GM10266 (cell line): Measurements from ENCODE around the gene REV3L.

Experiments
- DNase-seq: peaks from one replicate; pipeline ENCODE4 v3.0.0; 2012; ENCODE audit errors: extremely low spot score
- TF ChIP-seq, protein P1 (sequence below): IDR thresholded peaks from 2 replicates; pipeline ENCODE4 v1.5.1; 2012; ENCODE audit warnings: mild to moderate bottlenecking, low read depth; ENCODE audit not compliant: control insufficient read depth, insufficient read depth; ENCODE audit errors: missing control alignments

The REV3L gene

DNA sequence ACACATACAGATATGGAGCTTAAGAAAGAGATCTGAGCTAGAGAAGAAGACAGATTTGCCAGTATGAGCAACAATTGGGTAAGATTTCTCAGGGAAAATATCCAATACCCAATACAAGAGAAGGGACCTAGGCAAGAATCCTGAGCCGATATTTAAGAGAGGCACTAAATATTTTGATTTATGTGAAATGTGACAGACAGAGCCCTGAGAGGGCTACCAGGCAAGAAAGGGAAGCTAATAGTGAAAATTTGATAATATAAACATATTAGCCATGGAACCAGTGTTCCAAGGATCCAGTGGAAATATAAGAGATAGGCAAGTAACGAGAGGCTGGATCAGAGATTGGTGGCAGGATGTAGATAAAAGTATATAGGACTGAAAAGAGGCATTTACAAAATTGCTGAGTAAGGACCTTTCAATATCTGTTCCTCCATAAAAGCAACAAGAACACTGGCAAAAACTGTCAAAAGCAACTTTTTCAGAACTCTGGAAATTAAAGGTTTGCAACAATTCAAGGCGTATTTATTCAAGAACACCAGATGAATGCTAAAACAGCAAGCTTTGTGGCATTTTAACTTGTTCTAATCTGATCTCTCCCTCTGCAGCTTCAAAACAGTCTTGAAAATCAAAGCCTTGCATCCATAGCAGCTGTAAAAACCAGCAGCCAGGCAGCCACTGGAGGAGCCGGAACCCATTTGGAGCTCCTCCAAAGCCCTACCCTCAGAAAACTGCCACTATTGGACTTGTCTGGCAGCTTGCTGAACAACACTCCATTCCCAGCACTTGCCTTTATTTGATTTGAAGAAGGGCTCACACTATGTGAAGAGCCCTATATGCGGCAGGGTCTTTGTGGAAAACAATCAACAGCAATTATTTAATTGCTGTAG is 58.8 kb downstream of the REV3L start:
- no peak for DNase-seq
- TF ChIP-seq, protein P1, sequence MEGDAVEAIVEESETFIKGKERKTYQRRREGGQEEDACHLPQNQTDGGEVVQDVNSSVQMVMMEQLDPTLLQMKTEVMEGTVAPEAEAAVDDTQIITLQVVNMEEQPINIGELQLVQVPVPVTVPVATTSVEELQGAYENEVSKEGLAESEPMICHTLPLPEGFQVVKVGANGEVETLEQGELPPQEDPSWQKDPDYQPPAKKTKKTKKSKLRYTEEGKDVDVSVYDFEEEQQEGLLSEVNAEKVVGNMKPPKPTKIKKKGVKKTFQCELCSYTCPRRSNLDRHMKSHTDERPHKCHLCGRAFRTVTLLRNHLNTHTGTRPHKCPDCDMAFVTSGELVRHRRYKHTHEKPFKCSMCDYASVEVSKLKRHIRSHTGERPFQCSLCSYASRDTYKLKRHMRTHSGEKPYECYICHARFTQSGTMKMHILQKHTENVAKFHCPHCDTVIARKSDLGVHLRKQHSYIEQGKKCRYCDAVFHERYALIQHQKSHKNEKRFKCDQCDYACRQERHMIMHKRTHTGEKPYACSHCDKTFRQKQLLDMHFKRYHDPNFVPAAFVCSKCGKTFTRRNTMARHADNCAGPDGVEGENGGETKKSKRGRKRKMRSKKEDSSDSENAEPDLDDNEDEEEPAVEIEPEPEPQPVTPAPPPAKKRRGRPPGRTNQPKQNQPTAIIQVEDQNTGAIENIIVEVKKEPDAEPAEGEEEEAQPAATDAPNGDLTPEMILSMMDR: no peak

DNA sequence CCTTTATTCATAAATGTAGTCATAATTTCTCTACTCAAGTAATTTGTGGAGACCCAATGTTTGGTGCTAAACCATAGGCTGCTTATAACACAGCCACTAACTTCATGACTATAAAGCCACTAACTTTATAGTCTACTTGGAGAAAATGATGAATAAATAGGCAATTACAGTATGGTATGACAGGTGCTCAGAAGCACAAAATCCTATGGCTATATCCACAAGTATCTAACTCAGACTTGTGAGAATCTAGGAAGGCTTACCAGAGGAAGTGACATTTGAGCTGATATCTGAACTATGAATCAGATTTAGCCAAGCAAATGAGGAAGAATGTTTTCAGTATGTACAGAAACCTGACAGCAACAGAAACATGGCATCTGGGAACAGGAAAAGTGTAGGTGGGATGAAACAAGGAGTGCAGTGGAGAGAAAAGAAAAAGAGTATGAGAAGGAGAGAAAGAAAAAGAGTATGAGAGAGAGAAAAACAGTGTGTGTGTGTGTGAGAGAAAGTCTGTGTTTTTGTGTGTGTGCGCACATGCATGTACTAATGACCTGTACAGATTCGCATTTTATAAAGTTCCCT is 59.9 kb downstream of the REV3L start:
- TF ChIP-seq, protein P1: no peak
- DNase-seq: no peak

DNA sequence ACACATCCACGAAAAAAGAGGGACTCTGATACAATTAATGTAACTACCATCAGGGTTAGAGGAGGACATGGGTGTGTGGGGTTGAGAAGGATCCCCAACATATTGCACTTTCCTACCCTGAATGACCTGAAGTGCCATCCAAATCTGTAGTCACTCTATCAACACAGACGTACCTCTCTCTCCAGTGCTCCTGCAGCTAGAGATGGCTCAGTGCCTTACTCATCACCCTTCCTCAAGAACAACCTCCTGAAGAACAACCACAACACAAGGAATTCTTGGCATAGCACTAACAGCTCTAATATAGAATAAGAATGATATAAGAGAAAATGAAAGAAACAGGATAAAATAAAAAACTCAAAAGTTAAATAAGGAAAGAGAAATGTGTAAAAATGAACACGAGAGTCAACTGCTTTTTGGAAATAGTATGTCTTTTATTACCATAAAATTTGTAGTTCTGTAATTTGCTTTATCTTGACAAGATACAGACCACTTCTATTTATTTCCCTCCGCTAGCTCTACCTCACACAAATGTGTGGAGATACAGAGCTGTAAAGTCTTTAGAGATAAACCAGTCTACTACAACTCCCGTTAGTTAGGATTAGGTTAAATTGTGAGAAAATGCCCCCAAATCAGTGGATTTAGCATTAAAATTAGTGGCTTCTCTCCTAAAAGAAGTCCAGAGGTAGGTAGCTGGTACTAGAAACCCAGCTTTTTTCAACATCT is 63.9 kb downstream of the REV3L start:
- DNase-seq: no peak
- TF ChIP-seq, protein P1: no peak

DNA sequence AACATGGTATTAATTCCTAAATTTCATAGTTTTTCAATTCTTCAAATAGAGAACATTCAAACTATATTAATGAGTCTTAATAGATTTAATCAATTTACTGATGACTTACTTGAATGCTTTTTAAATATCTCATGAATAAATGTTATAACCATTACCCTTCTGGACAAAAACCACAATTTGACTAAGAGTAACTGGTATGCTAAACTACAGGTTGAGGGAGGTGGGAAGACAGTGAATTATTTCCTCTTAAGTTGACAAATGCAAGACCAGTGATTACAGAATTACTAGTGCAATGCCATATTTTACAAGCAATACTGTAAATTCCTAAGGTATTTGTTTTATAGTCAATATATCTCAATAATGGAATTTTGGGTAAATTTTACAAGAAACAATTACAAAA is 65.1 kb downstream of the REV3L start:
- no peak for DNase-seq
- TF ChIP-seq, protein P1: no peak

DNA sequence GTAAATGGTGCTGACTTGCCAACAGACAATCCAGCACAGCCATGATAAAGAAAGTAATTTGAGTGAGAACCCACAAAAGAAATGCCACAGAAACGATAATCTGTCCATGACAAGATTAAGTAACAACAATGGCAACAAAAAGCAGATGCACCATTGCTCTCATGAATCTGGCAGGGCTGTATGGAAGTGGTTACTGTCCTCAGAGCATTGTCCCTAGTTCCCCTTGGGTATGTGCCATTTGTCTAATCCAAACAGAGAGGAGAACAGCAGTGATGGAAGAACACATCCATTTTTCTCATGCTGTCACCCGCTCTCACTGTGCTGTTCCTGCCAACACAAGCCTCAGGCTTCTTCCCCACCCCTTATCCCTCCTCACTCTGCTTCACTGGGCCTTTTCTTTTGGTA is 65.8 kb downstream of the REV3L start:
- TF ChIP-seq, protein P1: no peak
- no peak for DNase-seq

DNA sequence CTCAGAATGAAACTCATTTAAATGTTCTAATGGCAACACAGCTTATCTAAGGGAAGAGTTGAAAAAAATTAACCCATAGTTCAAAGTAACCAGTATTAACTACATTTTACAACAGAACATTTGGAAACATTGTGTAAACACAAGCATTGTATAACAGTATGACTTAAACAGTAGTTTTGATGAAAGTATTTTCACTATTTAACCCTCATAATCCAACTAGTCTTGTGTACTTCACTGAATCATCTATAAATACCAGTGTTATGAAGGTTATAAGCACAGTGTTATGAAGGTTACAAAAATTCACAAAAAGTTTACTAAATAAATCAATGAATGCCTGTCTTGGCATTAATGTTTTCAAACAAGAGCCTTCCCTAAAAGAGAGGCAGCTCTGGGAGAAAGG is 66.5 kb downstream of the REV3L start:
- no peak for DNase-seq
- TF ChIP-seq, protein P1: no peak
